ENCODE measurements around the gene KISS1R. TPM values are rescaled to one million over a fixed set of nuclear protein-coding genes. Genes with fewer than 3 reads are reported as not detected.

KISS1R gene
- total RNA-seq, 1 donor from 2014 or later: 1.7 TPM

GRCh38 chr19:924553-925086, 7.5 kb downstream of the KISS1R start:
- DNase-seq (ENCODE audit: extremely low spot score, unreplicated experiment): no peak
- H3K4me3 Mint-ChIP-seq (ENCODE audit: unreplicated experiment): peak overlapping the region; percentile 73
- peaks cover 8% of the 10 kb centered on the region for H3K27me3 Mint-ChIP-seq (ENCODE audit: unreplicated experiment)
- TF ChIP-seq, protein P1, sequence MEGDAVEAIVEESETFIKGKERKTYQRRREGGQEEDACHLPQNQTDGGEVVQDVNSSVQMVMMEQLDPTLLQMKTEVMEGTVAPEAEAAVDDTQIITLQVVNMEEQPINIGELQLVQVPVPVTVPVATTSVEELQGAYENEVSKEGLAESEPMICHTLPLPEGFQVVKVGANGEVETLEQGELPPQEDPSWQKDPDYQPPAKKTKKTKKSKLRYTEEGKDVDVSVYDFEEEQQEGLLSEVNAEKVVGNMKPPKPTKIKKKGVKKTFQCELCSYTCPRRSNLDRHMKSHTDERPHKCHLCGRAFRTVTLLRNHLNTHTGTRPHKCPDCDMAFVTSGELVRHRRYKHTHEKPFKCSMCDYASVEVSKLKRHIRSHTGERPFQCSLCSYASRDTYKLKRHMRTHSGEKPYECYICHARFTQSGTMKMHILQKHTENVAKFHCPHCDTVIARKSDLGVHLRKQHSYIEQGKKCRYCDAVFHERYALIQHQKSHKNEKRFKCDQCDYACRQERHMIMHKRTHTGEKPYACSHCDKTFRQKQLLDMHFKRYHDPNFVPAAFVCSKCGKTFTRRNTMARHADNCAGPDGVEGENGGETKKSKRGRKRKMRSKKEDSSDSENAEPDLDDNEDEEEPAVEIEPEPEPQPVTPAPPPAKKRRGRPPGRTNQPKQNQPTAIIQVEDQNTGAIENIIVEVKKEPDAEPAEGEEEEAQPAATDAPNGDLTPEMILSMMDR (IDR thresholded peaks at IDR 0.05): no peak
- H3K27ac Mint-ChIP-seq (ENCODE audit: unreplicated experiment): no peak overlapping the region
- no peaks in the 10 kb centered on the region for H3K36me3 Mint-ChIP-seq (ENCODE audit: unreplicated experiment)
- no peaks in the 10 kb centered on the region for H3K9me3 Mint-ChIP-seq (ENCODE audit: unreplicated experiment)
- peaks cover 17% of the 10 kb centered on the region for H3K4me1 Mint-ChIP-seq (ENCODE audit: unreplicated experiment)

GRCh38 chr19:925087-925525, 8.0 kb downstream of the KISS1R start:
- Mint-ChIP-seq H3K36me3 (ENCODE audit: unreplicated experiment) (peaks cover 2% of the 10 kb centered on the region), H3K4me1 (ENCODE audit: unreplicated experiment) (peaks cover 17% of the 10 kb centered on the region), H3K27me3 (ENCODE audit: unreplicated experiment) (peaks cover 8% of the 10 kb centered on the region), H3K27ac (ENCODE audit: unreplicated experiment) (no peak overlapping the region), H3K9me3 (ENCODE audit: unreplicated experiment) (no peaks in the 10 kb centered on the region), H3K4me3 (ENCODE audit: unreplicated experiment) (peak overlapping the region; percentile 73)
- no peak for DNase-seq (ENCODE audit: extremely low spot score, unreplicated experiment)
- TF ChIP-seq, protein P1 (IDR thresholded peaks at IDR 0.05): no peak

- Mint-ChIP-seq H3K9me3 (ENCODE audit: unreplicated experiment) (no peaks in the 10 kb centered on the region), H3K27ac (ENCODE audit: unreplicated experiment) (no peak within 1 kb of the TSS), H3K36me3 (ENCODE audit: unreplicated experiment) (peaks cover 2% of the 10 kb centered on the region), H3K4me1 (ENCODE audit: unreplicated experiment) (peaks cover 16% of the 10 kb centered on the region), H3K4me3 (ENCODE audit: unreplicated experiment) (peak within 1 kb of the TSS; percentile 81), H3K27me3 (ENCODE audit: unreplicated experiment) (peaks cover 6% of the 10 kb centered on the region)
- no peak for DNase-seq (ENCODE audit: extremely low spot score, unreplicated experiment)
- TF ChIP-seq, protein P1 (IDR thresholded peaks at IDR 0.05): no peak
Observed at GRCh38 chr19:925526-926322, 8.6 kb downstream of the KISS1R start, which contains the start of gene ARID3A. Gene ARID3A, plus strand, starts transcription at chr19:926035. Its CDS starts 3,494 bp downstream, at chr19:929529.

GRCh38 chr19:926323-926588, 9.1 kb downstream of the KISS1R start:
- Mint-ChIP-seq H3K9me3 (ENCODE audit: unreplicated experiment) (no peaks in the 10 kb centered on the region), H3K27me3 (ENCODE audit: unreplicated experiment) (peaks cover 3% of the 10 kb centered on the region), H3K4me3 (ENCODE audit: unreplicated experiment) (peak overlapping the region; percentile 81), H3K27ac (ENCODE audit: unreplicated experiment) (no peak overlapping the region), H3K36me3 (ENCODE audit: unreplicated experiment) (peaks cover 5% of the 10 kb centered on the region), H3K4me1 (ENCODE audit: unreplicated experiment) (peaks cover 17% of the 10 kb centered on the region)
- DNase-seq (ENCODE audit: extremely low spot score, unreplicated experiment): no peak
- TF ChIP-seq, protein P1 (IDR thresholded peaks at IDR 0.05): no peak

GRCh38 chr19:926589-927350, 9.6 kb downstream of the KISS1R start:
- H3K27ac Mint-ChIP-seq (ENCODE audit: unreplicated experiment): no peak overlapping the region
- H3K36me3 Mint-ChIP-seq (ENCODE audit: unreplicated experiment): peaks cover 5% of the 10 kb centered on the region
- H3K4me1 Mint-ChIP-seq (ENCODE audit: unreplicated experiment): peaks cover 16% of the 10 kb centered on the region
- no peaks in the 10 kb centered on the region for H3K27me3 Mint-ChIP-seq (ENCODE audit: unreplicated experiment)
- DNase-seq (ENCODE audit: extremely low spot score, unreplicated experiment): no peak
- peak overlapping the region; percentile 81 for H3K4me3 Mint-ChIP-seq (ENCODE audit: unreplicated experiment)
- TF ChIP-seq, protein P1 (IDR thresholded peaks at IDR 0.05): no peak
- no peaks in the 10 kb centered on the region for H3K9me3 Mint-ChIP-seq (ENCODE audit: unreplicated experiment)

Measured in osteocyte (in vitro differentiated cells).